Stimulated activated CD8-positive, alpha-beta memory T cell treated with anti-CD3 and anti-CD28 coated beads, Interleukin-4, amount 100 ng/mL, for 1 hour (primary cell): ENCODE results near the gene IL2RA.
"Not testable (repeated sequence)": the region's sequence is repeated elsewhere in the genome, so short reads cannot be mapped to it uniquely, and the experiment has no call there.

Experiments used
- DNase-seq, 2 donors: peaks; one replicate each; pipeline ENCODE4 v3.0.0-alpha.2; 2020; ENCODE audit warnings: low read depth in 2 of 2, low spot score in 1 of 2

The IL2RA gene

DNA sequence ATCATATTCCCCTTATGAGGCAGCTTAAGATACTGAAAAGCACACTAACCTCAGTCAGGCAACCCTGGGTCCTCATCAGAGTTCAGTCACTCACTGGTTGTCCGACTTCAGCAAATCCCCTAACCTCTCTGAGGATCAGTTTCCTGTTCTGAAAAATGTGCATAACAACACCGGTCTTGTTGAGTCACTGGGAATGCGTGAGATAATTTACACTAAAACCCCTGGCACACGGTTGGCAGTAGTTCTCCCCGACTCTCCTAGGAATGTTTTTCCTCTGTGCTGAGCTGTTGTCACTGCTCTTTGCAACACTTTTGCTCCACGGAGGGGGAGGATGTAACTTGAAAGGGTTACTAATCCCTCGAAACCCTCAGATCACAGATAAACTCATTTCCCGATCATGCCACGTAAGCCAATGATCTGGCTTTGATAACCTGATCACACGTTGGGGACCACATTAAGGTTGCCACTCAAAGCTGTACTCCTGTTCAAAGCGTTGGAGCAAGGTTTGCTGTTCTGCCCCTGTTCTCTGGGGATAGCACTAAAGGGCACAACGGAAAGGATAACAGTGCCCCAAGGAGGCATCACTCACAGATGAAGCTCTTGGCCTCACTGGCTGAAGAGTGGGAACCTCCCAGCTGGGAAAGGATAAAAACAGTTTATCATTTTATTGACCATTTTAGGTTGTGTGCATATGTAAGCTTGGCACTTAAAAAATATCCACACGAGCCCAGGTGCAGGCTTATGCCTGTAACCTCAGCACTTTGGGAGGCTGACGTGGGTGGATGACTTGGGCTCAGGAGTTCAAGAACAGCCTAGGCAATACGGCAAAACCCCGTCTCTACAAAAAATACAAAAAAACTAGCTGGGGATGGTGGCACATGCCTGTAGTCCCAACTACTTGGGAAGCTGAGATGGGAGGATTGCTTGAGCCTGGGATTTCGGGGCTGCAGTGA, 21.6 kb upstream of the IL2RA start:
- no peak for DNase-seq

DNA sequence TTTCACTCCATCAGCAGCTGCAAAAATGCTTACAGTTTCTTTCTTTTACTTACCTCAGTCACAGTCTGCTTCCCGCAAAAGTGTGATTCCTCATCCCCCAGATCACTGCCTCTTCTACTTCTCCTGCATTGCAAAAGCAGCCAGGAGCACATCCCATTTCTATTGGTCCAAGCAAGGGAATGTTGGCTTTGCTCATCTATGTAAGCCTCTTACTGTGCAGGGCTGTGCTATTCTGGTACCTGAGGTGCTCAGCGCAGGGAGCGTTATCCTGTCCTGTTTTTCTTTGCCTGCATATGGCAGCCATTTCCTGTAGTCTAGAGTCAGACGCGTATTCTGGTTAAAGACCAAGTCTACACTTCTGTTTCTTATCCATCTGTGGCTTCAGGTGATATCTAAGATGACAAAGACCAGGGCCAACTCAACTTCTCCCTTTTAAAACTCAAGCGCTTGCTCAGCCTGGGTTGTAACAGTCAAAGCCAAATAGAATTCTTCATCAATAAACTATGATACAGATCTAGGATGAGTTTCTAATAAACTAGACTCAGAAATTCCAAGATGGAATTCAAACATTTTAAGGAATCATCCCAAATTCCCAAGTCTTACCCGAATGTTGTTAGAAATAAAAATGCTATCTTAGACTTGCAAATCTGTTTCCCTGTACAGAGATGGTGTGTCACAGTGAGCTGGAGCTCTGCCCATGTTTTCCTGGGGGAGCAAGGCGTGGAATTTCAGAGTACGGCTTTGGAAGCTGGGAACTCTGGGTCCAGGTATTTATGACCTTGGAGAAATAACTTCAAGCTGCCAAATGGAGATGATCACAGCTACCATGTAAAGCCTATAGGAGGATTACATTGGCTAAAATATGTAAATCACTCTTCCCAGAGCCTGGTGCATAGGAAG, 20.6 kb upstream of the IL2RA start:
- DNase-seq, result no peak

GRCh38 chr10:6080417-6080973, 18.3 kb upstream of the IL2RA start:
- no peak for DNase-seq

DNA sequence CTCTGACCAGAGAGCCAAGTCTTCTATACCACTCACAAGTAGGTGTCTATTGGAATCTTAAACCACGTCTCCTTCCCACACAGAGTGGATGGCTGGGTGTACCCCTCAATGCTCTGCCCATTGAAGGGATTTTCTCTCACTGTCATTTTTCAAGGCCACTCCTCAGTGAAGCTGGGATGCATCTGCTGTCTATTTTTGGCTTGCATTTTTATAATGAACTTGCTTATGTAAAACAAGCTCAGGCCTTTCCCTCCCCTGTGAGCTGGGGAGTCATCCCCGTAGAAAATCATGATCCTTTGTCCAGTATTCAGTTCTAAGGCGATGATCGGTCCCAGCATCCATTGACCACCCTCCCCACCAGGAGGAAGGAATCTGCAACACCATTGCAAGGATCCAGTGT, 16.9 kb upstream of the IL2RA start:
- DNase-seq, result no peak

DNA sequence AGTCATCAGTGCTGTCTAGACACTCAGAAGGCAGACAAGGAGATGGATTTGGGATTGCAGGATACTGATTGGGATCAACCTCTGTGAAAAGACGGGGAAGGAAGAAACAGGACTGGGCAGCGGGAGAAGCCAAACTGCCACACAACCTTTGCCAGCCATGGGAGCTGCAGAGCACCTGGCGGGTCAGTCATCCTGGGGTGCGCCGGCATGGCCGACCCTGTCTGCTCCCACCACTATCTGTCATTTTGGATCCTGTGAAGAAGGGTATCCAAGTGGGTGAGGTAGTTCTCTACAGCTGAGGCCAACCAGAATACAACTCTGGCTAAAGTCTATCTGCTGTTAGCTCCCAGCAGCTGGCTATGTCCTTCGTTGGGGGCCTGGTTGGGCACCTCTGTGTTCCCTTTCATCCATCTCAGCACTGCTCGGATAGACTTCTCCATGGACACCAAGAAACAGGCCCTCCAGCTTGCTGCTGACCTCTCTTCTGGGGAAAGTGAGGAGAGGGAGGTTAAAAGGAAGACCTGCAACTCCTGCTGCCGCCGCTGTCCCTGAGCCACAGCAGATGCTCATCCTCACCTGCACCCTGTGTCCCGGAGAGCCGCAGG, 15.0 kb upstream of the IL2RA start:
- no peak for DNase-seq

GRCh38 chr10:6074489-6075301, 12.5 kb upstream of the IL2RA start:
- DNase-seq, result no peak

DNA sequence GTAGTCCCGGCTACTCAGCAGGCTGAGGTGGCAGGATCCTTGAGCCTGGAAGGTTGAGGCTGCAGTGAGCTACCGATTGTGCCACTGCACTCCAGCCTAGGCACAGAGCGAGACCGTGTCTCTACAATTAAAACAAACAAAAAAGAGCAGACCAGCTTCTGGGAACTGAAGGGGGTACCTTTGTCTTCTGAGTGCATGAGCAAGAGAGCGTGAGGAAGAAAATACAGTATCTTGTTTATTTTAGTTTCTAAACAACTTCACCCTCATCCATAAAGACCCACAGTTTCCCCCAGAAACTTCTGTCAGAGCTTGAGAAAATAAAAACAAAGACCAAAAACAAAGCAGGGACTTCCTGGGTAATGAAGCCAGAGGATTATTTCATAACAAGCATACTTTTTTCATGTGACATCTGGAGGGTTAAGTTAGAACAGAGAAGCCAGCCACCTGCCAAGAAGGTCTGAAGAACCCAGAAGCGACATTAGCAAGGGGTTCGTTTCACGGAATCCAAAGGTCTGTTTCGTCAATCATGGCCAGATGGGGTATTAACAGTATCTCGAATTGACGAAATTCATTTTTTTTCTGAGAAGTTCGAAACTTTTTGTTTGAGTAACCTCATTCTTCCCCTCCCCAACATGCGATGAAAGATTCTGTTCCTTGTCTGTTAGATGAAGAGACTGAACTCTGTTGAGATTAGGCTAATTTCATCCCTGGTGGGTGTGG, 10.2 kb upstream of the IL2RA start:
- no peak for DNase-seq

GRCh38 chr10:6071181-6072175, 9.3 kb upstream of the IL2RA start:
- DNase-seq, result no peak

GRCh38 chr10:6070660-6071059, 8.5 kb upstream of the IL2RA start:
- no peak for DNase-seq

- no peak for DNase-seq
These were observed 7.1 kb upstream of the IL2RA start for GRCh38 chr10:6069081-6069931.

DNA sequence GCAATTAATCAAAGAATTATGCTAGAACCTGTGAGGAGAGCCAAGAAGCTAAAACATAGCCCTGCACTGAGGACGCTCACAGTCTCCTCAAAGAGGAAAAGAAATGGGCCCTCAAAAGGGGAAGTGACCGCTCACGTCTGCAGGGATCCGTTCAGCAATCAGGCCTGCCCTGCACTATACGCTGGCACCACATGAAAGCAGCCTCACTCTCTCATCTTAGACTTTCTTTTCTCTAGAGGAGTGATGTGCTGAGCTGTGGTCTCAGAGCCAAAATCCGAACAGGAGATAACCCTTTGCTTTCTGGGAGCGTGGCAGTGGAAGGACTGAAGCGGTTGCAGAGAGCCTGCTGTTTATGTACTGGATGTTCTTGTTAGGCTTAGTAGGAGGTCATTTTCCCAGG, 6.3 kb upstream of the IL2RA start:
- no peak for DNase-seq

DNA sequence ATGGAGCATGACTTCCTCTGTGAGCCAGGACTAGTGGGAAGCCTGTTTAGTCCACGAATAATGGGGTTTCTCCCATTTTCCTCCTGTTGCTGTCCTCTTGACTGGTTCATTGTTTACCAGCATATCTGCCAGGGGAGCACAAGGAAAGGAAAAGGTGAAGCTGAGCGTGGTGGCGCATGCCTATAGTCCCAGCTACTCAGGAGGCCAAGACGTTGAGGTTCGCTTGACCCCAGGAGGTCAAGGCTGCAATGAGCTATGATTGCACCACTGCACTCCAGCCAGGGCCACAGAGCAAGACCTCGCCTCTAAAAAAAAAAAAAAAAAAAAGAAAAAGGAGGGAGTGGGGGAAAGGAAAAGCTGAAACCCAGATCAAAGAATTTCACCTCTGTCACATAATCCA, 5.8 kb upstream of the IL2RA start:
- no peak for DNase-seq

DNA sequence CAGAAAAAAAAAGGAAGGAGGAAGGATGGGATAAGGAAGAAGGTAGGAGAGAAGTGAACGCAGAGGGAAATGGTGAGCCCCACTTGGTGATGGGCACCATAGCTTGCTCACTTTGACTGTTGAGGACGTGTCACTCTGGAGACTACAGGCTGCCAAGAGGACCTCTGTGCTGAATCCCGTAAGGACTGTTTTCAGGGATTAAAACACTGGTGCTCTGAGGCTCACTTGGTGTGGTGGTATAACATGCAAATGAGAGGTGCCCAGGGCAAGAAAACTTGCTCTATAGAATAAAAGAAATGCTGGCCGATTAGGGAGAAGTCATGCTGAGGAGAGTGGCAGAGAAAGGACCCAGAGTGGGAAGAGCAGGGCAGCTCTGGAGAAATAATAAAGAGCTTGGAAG, 5.3 kb upstream of the IL2RA start:
- DNase-seq, result no peak

- DNase-seq, result no peak
These were observed 3.7 kb upstream of the IL2RA start for GRCh38 chr10:6065835-6066234.

DNA sequence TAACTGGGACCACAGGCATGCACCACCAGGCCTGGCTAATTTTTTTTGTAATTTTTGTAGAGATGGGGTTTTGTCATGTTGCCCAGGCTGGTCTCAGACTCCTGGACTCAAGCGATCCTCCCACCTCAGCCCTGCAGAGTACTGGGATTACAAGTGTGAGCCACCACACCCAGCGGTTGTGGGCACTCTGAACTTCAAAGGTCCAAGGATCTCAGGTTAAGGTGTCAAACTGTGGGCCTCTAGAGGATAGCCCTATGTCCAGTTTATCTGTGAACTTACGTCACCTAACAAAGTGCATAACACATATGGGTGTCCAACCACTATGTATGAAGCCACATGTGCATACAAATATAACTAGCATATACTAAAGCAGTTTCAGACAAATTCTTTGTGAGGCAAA, 3.2 kb upstream of the IL2RA start:
- DNase-seq, result no peak

DNA sequence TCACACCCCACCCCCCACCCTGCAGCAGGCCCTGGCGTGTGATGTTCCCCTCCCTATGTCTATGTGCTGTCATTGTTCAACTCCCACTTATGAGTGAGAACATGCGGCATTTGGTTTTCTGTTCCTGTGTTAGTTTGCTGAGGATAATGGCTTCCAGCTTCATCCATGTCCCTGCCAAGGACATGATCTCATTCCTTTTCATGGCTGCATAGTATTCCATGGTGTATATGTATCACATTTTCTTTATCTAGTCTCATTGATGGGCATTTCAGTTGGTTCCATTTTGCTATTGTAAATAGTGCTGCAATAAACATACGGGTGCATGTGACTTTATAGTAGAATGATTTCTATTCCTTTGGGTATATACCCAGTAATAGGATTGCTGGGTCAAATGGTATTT, 2.6 kb upstream of the IL2RA start:
- DNase-seq, result not testable (repeated sequence)

DNA sequence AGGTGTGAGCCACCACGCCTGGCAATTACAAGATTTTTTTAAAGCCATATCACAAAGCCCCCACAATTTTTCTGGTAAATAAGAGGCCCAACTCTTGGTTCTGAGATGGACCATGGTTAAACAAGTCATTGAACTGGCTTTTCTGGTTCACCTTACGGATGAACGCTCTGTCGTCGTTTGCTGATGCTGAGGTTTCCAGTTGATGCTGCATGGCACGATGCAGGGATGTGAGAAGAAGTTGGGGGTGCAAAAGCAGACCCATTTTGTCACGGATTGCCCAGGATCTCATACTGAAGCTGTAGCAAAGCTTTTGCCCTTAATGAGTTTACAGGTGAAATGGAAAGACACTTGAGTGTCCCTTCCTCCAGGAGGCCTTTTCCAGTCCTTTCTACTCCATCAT, 2.0 kb upstream of the IL2RA start:
- DNase-seq, result no peak

DNA sequence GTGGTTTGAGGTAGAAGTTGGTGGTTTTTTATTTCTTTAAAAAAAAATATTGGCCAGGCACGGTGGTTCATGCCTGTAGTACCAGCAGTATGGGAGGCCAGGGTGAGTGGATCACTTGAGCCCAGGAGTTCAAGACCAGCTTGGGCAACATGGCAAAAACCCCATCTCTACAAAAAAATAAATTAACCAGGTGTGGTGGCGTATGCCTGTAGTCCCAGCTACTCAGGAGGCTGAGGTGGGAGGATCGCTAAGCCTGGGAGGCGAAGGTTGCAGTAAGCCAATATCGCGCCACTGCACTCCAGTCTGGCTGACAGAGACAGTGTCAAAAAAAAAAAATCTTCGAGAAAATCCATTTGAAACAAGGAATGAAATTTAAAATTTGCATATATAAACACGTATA, 1.1 kb downstream of the IL2RA start:
- no peak for DNase-seq
